BE2C (cell line): ENCODE results near the gene CLUH.
A peak's percentile ranks its signal among the peaks of the same experiment; 100 is the strongest.

ENCODE experiments used
- DNase-seq: peaks from one replicate; pipeline ENCODE4 v3.0.0-alpha.2; 2020
- H3K27me3 ChIP-seq: fragments of 250-450 bp; sonication (Bioruptor Pico); 2 replicates; pipeline ENCODE4 v1.5.1; 2020; ENCODE audit warnings: mild to moderate bottlenecking
- H3K36me3 ChIP-seq: fragments of 250-450 bp; sonication (Bioruptor Pico); 2 replicates; pipeline ENCODE4 v1.5.1; 2020; ENCODE audit warnings: mild to moderate bottlenecking
- H3K4me1 ChIP-seq: fragments of 250-450 bp; sonication (Bioruptor Pico); 2 replicates; pipeline ENCODE4 v1.5.1; 2020
- H3K4me3 ChIP-seq: 2 replicates; pipeline ENCODE4 v1.5.1; 2011; ENCODE audit warnings: low read depth, low read length
- H3K9me3 ChIP-seq: fragments of 250-450 bp; sonication (Bioruptor Pico); 2 replicates; pipeline ENCODE4 v1.5.1; 2020
- CTCF ChIP-seq: IDR thresholded peaks from 2 replicates; pipeline ENCODE4 v1.5.1; 2012; ENCODE audit warnings: mild to moderate bottlenecking, low read depth, low read length

The CLUH gene

DNA sequence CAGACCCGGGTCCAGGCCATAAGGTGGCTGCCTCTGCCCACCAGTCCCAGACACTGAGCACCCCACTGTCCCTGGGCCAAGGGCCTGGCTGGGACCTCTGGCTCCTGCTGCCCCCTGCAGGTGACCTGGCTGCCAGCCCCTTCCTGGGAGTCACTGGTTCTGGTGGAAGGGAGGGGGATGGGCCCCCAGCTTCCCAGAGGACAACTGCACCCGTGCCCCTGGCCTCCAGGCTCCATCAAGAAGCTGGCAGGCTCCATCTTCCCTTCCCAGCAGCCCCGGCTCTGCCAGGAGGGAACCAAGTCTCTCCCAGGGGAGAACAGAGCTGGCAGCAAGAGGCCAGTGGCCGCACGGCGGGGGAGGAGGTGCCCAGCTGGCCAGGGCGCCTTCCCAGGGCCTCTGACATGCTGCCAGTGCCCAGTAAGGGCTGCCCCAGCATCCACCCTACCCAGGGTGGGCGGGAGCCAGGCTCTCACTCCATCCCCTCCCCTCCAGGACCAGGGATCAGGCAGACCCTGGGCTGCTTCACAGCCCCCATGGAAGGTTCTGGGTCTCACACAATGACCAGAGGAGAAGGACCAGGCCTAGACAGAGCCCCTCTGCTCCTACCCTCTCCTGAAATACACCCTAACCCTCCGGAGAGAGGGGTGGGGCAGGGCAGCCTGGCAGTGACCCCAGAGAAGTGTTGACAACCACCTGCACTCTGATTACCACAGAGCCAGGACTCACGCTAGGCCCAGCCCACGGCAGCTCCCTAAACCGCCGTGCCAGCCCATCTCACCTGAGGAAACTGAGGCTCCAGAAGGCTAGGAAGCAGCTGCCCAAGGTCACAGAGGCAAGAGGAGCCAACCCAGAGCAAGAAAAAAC, 3.6 kb downstream of the CLUH start:
- Histone ChIP-seq H3K4me1 (peaks cover 3% of the 10 kb centered on the region; the same call in 1 of the 2 replicates), H3K36me3 (peaks cover 9% of the 10 kb centered on the region), H3K27me3 (no peaks in the 10 kb centered on the region), H3K4me3 (no peak overlapping the region), H3K9me3 (no peaks in the 10 kb centered on the region)
- DNase-seq, result peak; percentile 65
- peak; percentile 52 for TF ChIP-seq CTCF

DNA sequence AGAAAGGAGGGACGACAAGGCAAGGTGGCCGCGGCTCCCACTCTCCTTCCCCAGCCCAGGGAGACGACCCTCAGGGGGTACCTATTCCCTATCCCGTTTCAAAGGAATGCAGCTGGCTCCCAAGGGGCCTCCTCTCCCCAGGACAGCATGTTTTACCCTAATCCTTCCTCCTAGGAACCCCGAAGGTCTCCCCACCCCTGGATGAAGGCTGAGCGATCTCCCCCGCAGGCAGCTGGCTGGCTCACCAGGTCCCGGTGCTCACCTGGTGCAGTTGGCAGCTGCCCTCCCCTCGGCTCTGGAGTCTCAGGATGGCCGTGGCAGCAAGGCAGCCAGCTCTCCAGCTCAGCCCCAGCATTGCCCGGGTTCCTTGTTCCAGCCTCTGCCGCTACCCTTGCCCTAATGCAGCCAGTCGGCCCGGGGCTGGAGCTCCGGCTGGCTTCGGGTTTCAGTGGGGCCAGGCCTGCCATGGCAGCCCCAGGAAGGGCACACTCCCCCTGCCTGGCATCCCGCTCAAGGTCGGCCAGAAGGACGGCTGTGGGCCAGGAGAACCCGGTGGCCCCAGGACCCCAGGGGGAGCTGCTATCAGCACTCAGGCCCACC, 4.6 kb downstream of the CLUH start:
- Histone ChIP-seq H3K36me3 (peaks cover 13% of the 10 kb centered on the region), H3K4me1 (peaks cover 3% of the 10 kb centered on the region; the same call in 1 of the 2 replicates), H3K9me3 (no peaks in the 10 kb centered on the region), H3K27me3 (no peaks in the 10 kb centered on the region), H3K4me3 (no peak overlapping the region)
- TF ChIP-seq CTCF, result no peak
- DNase-seq, result no peak

DNA sequence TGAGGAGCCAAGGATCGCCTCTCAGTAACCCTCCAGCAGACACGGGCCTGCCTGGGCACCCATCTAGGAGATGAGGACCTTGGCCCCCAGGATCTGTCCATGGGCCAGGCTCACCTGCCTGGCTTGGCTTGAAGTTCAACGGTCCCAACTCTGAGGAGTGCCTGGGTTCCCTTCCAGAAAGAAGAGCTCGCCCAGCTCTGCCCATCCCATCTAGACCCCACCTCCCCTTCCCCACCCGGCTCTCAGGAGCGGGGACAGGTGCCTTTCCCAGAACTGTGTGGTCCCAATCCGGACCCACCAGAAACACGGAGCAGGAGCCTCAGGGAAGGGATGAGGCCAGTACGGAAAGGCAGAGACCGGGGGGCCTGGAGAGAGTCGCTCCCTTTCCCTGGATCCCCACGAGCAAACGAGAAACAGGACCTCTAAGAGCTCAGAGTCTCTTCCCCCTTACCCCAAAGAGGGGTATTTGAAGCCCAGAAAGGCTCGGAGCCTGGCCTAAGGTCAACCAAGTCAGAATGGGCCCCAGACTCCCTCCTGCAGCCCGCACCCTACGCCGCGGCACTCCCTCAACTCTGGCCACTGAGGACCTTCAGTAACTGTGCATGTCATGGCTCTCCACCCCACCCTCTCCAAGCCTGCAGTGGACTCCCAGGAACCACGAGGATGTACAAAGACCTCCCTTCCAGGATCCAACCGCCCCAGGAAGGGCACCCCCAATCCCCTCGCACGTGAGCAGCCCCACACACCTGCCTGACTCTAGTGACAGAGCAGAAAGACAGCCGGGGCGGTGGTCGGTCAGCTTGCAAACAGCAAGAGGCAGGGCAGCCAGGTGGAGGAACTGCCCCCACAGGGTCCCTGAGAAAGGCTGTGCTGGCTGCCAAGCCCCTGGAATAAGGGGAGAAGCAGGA, 5.4 kb downstream of the CLUH start:
- Histone ChIP-seq H3K27me3 (no peaks in the 10 kb centered on the region), H3K9me3 (no peaks in the 10 kb centered on the region), H3K36me3 (peaks cover 20% of the 10 kb centered on the region), H3K4me3 (no peak overlapping the region), H3K4me1 (peaks cover 3% of the 10 kb centered on the region; the same call in 1 of the 2 replicates)
- no peak for DNase-seq
- no peak for TF ChIP-seq CTCF

DNA sequence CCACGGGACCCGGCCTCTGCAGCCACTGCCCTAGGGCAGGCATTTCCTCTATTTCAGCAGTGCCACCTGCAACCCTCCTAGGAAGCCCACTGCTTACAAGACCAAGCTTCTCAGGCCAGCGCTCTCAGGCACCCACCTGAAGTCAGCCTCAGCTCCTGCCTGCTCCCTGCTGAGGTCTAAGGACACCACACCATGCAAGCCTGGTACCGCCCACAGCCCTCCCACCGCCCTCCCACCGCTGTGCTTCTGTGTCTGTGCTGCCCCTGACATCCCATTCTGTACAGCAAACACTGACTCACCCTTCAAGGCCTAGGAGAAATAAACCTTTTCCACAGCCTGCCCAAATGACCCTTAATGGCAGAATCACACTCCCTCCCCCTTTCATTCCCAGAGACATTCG, 6.3 kb downstream of the CLUH start:
- no peak for DNase-seq
- peaks cover 23% of the 10 kb centered on the region for H3K36me3 ChIP-seq
- H3K27me3 ChIP-seq, result no peaks in the 10 kb centered on the region
- no peak overlapping the region for H3K4me3 ChIP-seq
- H3K9me3 ChIP-seq, result no peaks in the 10 kb centered on the region
- peaks cover 3% of the 10 kb centered on the region; the same call in 1 of the 2 replicates for H3K4me1 ChIP-seq
- TF ChIP-seq CTCF, result no peak

- no peak for DNase-seq
- H3K9me3 ChIP-seq, result no peaks in the 10 kb centered on the region
- TF ChIP-seq CTCF, result no peak
- peaks cover 25% of the 10 kb centered on the region for H3K36me3 ChIP-seq
- H3K4me1 ChIP-seq, result peaks cover 3% of the 10 kb centered on the region; the same call in 1 of the 2 replicates
- H3K4me3 ChIP-seq, result no peak overlapping the region
- no peaks in the 10 kb centered on the region for H3K27me3 ChIP-seq
These were observed 6.7 kb downstream of the CLUH start for GRCh38 chr17:2704890-2705248.
